Ovary (tissue), 9 donors: ENCODE results near the gene ACAD9. TPM values are rescaled to one million over a fixed set of nuclear protein-coding genes. Genes with fewer than 3 reads are reported as not detected.

Experiments used
- DNase-seq, 5 donors: peaks; one replicate each; pipeline ENCODE4 v3.0.0-alpha.2; 2019 to 2020
- H3K27ac ChIP-seq, 2 donors: fragments of 200-600 bp; one replicate each; pipeline versions ENCODE4 v1.5.1 to v1.8.0; 2019 to 2022
- H3K27me3 ChIP-seq: fragments of 200-600 bp; one replicate; pipeline ENCODE4 v1.8.0; 2022
- H3K36me3 ChIP-seq: fragments of 200-600 bp; sonication (generic); one replicate; pipeline ENCODE4 v1.5.1; 2019
- H3K4me1 ChIP-seq: one replicate; pipeline ENCODE4 v1.8.1; 2013; ENCODE audit warnings: mild to moderate bottlenecking, moderate library complexity; ENCODE audit not compliant: insufficient read depth
- H3K4me3 ChIP-seq: fragments of 200-600 bp; sonication (generic); one replicate; pipeline ENCODE4 v1.5.1; 2017
- H3K9me3 ChIP-seq, 2 donors: fragments of 200-600 bp in 1 of 2; sonication (generic) in 1 of 2; one replicate each; pipeline versions ENCODE4 v1.5.1 to v1.8.1; 2013 to 2019; ENCODE audit warnings: mild to moderate bottlenecking in 1 of 2, moderate library complexity in 1 of 2
- CTCF ChIP-seq, 3 donors: fragments of 450-650 bp in 2 of 3; fragments of 200-600 bp in 1 of 3; IDR thresholded peaks; one replicate each; pipeline versions ENCODE4 v1.5.1 to v1.8.0; 2016 to 2022; ENCODE audit warnings: antibody characterized with exemption in 3 of 3, mild to moderate bottlenecking in 1 of 3
- EP300 ChIP-seq: sonication (generic); formaldehyde crosslinking; IDR thresholded peaks from one replicate; pipeline ENCODE4 v1.6.1; 2017; ENCODE audit warnings: antibody characterized with exemption
- POLR2A ChIP-seq: fragments of 450-650 bp; IDR thresholded peaks from one replicate; pipeline ENCODE4 v1.6.1; 2017; ENCODE audit warnings: antibody characterized with exemption, mild to moderate bottlenecking, moderate library complexity
- WGBS, 3 donors: extraction: QIAGEN DNeasy Blood & Tissue Kit in 1 of 3; methylation state at CpG; one replicate each; pipeline versions ENCODE4 v1.1.5 to v1.1.7; 2013 to 2017; 5-methylcytosine and 5-hydroxymethylcytosine counted together
- intact Hi-C, 4 donors: fragments of 100-400 bp; cut with DNase I; formaldehyde crosslinking; loops; one replicate each; pipeline versions ENCODE4 v1.11.0 to v1.15.1; 2022 to 2023
- polyA plus RNA-seq, 2 donors: library from polyadenylated mRNA; stranded (reverse); fragments of 200-250 nt in 1 of 2; fragments of 350-450 nt in 1 of 2; fragmentation: Illumina TruSeq in 1 of 2; extraction: RNeasy Lipid Tissue Mini Kit (QIAGEN cat#74804) in 1 of 2; gene quantifications; one replicate each; pipeline ENCODE4 v1.2.3, GENCODE V29; 2013 to 2014
- total RNA-seq, 7 donors: library from RNA; depleted of rRNA in 2 of 7; stranded (reverse); fragments of >200 nt in 2 of 7; fragmentation: NEBNext Ultra II Directional in 3 of 7; extraction: Animal tissue kit (Norgen Biotek cat#: 25700) in 3 of 7; gene quantifications; one replicate each; pipeline versions ENCODE4 v1.1.0 to v1.2.4, GENCODE V29; 2016 to 2023
- donor health status: DM: no; HTN: no; CAD: no; lungs with moderate emphysema.
- donor health status: DM: no; HTN: no; CAD: no.
- donor health status: Bipolar disorder and iron deficiency.
- donor health status: DM: yes; HTN: yes; CAD: no.
- donor health status: DM: no; HTN: no; CAD: no.
- donor health status: DM: yes; HTN: yes; CAD: no.

ACAD9 gene
- total and polyA plus RNA-seq, 9 donors = 21.8 to 51.7 (median 36.5) TPM

GRCh38 chr3:128911911-128912310 lies 32.5 kb downstream of the ACAD9 start:
- no peak for TF ChIP-seq CTCF (IDR thresholded peaks at IDR 0.05)
- no peak for TF ChIP-seq EP300
- no peak for TF ChIP-seq POLR2A
- H3K36me3 ChIP-seq = no peaks in the 10 kb centered on the region
- no peak for DNase-seq

GRCh38 chr3:128914966-128915645 lies 35.7 kb downstream of the ACAD9 start:
- TF ChIP-seq POLR2A (no peak), CTCF (IDR thresholded peaks at IDR 0.05) (no peak), EP300 (no peak)
- DNase-seq = no peak
- H3K4me3 ChIP-seq = no peak overlapping the region
- H3K36me3 ChIP-seq = no peaks in the 10 kb centered on the region
- no peaks in the 10 kb centered on the region for H3K9me3 ChIP-seq
- 90 to 92% (median 90%) methylated on average over 10 of the region's 10 CpGs for WGBS, 3 donors
- H3K27me3 ChIP-seq = no peaks in the 10 kb centered on the region
- intact Hi-C loops = no loop called here
- H3K4me1 ChIP-seq = no peaks in the 10 kb centered on the region
- no peak overlapping the region for H3K27ac ChIP-seq

More at GRCh38 chr3:128911911-128912310, 32.5 kb downstream of the ACAD9 start:
- intact Hi-C loops = no loop called here
- Histone ChIP-seq H3K4me1 (no peaks in the 10 kb centered on the region), H3K9me3 (no peaks in the 10 kb centered on the region), H3K27me3 (no peaks in the 10 kb centered on the region), H3K4me3 (no peak overlapping the region), H3K27ac (no peak overlapping the region)
- WGBS, 3 donors = 81 to 93% (median 87%) methylated on average over 7 of the region's 7 CpGs

- no peaks in the 10 kb centered on the region for H3K4me1 ChIP-seq
- intact Hi-C loops = no loop called here
- H3K27me3 ChIP-seq = no peaks in the 10 kb centered on the region
- H3K36me3 ChIP-seq = no peaks in the 10 kb centered on the region
- 39 to 54% (median 48%) methylated on average over 2 of the region's 2 CpGs for WGBS, 3 donors
- H3K27ac ChIP-seq = no peak overlapping the region
- no peak overlapping the region for H3K4me3 ChIP-seq
- no peak for DNase-seq
- no peak for TF ChIP-seq EP300
- TF ChIP-seq CTCF (IDR thresholded peaks at IDR 0.05) = no peak
- no peak for TF ChIP-seq POLR2A
- H3K9me3 ChIP-seq = no peaks in the 10 kb centered on the region
Observed at GRCh38 chr3:128917291-128917690, 37.9 kb downstream of the ACAD9 start.

- no peaks in the 10 kb centered on the region for H3K4me1 ChIP-seq
- H3K27me3 ChIP-seq = no peaks in the 10 kb centered on the region
- WGBS, 3 donors = 98 to 100% (median 100%) methylated on average over 1 of the region's 1 CpG
- no peak overlapping the region for H3K27ac ChIP-seq
- no peaks in the 10 kb centered on the region for H3K9me3 ChIP-seq
- intact Hi-C loops = no loop called here
- DNase-seq = no peak
- no peak overlapping the region for H3K4me3 ChIP-seq
- no peak for TF ChIP-seq CTCF (IDR thresholded peaks at IDR 0.05)
- no peak for TF ChIP-seq EP300
- TF ChIP-seq POLR2A = no peak
- H3K36me3 ChIP-seq = no peaks in the 10 kb centered on the region
Observed at GRCh38 chr3:128919988-128920387, 40.6 kb downstream of the ACAD9 start.
